Loucy (cell line): ENCODE measurements around the gene MEN1.

Experiments
- H2AFZ ChIP-seq: fragments of 200-600 bp; sonication (generic); 2 replicates; pipeline ENCODE4 v1.6.0; 2016; ENCODE audit warnings: antibody characterized with exemption, mild to moderate bottlenecking, low read length, moderate library complexity
- H3F3A ChIP-seq: fragments of 200-600 bp; 2 replicates; pipeline ENCODE4 v1.6.0; 2016; ENCODE audit warnings: antibody characterized with exemption, low read depth, mild to moderate bottlenecking
- H3K27me3 ChIP-seq: fragments of 200-600 bp; sonication (generic); 2 replicates; pipeline ENCODE4 v1.6.1; 2014; ENCODE audit warnings: low read length, mild to moderate bottlenecking; ENCODE audit not compliant: insufficient read depth, poor library complexity, severe bottlenecking
- H3K36me3 ChIP-seq: fragments of 200-600 bp; sonication (generic); 2 replicates; pipeline ENCODE4 v1.6.1; 2016; ENCODE audit warnings: low read length; ENCODE audit not compliant: insufficient read depth
- H3K4me1 ChIP-seq: fragments of 200-600 bp; sonication (generic); 2 replicates; pipeline ENCODE4 v1.5.1; 2014; ENCODE audit warnings: low read length, mild to moderate bottlenecking; ENCODE audit not compliant: insufficient read depth, poor library complexity, severe bottlenecking
- H3K4me2 ChIP-seq: fragments of 200-600 bp; sonication (generic); 2 replicates; pipeline ENCODE4 v1.6.0; 2014; ENCODE audit warnings: antibody characterized with exemption, low read length, low read depth, mild to moderate bottlenecking; ENCODE audit not compliant: poor library complexity, severe bottlenecking
- H3K4me3 ChIP-seq: fragments of 200-600 bp; sonication (generic); 2 replicates; pipeline ENCODE4 v1.5.1; 2014; ENCODE audit warnings: low read length, mild to moderate bottlenecking, mixed read lengths; ENCODE audit not compliant: poor library complexity, severe bottlenecking
- H3K79me2 ChIP-seq: fragments of 200-600 bp; sonication (generic); 2 replicates; pipeline ENCODE4 v1.6.1; 2014; ENCODE audit warnings: low read length; ENCODE audit not compliant: insufficient read depth
- H3K9ac ChIP-seq: fragments of 200-600 bp; sonication (generic); 2 replicates; pipeline ENCODE4 v1.6.0; 2014; ENCODE audit warnings: mild to moderate bottlenecking, low read depth, low read length, moderate library complexity; ENCODE audit not compliant: poor library complexity, severe bottlenecking
- H3K9me2 ChIP-seq: fragments of 200-600 bp; sonication (generic); replicated peaks from 2 replicates; pipeline ENCODE4 v1.6.1; 2016; ENCODE audit warnings: low read depth, low read length, mixed read lengths
- H3K9me3 ChIP-seq: fragments of 200-600 bp; sonication (generic); 2 replicates; pipeline ENCODE4 v1.6.1; 2014; ENCODE audit warnings: mild to moderate bottlenecking, antibody characterized with exemption, low read length, low read depth; ENCODE audit not compliant: insufficient read depth
- H4K20me1 ChIP-seq: fragments of 200-600 bp; sonication (generic); 2 replicates; pipeline ENCODE4 v1.6.0; 2014; ENCODE audit warnings: antibody characterized with exemption, low read length, mild to moderate bottlenecking; ENCODE audit not compliant: insufficient read depth, poor library complexity, severe bottlenecking
- CTCF ChIP-seq: fragments of 200-600 bp; sonication (generic); conservative IDR thresholded peaks from 2 replicates; pipeline ENCODE4 v1.5.1; 2014; ENCODE audit warnings: mild to moderate bottlenecking, antibody characterized with exemption, low read length
- EZH2phosphoT487 ChIP-seq: fragments of 200-600 bp; IDR thresholded peaks from 2 replicates; pipeline ENCODE4 v1.6.1; 2018; ENCODE audit warnings: antibody characterized with exemption, mild to moderate bottlenecking, moderate library complexity, borderline replicate concordance

The MEN1 gene

GRCh38 chr11:64839335-64839734 is 29.0 kb upstream of the MEN1 start:
- H3K79me2 ChIP-seq = no peaks in the 10 kb centered on the region
- no peaks in the 10 kb centered on the region for H3K9me3 ChIP-seq
- H3K4me1 ChIP-seq = peaks cover 6% of the 10 kb centered on the region
- no peaks in the 10 kb centered on the region for H4K20me1 ChIP-seq
- H3K9ac ChIP-seq = no peak overlapping the region
- no peaks in the 10 kb centered on the region for H3K27me3 ChIP-seq
- no peaks in the 10 kb centered on the region for H3F3A ChIP-seq
- H3K36me3 ChIP-seq = no peaks in the 10 kb centered on the region
- H3K4me3 ChIP-seq = no peak overlapping the region
- H3K9me2 ChIP-seq = no peaks in the 10 kb centered on the region
- H3K4me2 ChIP-seq = no peak overlapping the region
- H2AFZ ChIP-seq = no peak overlapping the region
- TF ChIP-seq CTCF = no peak
- no peak for TF ChIP-seq EZH2phosphoT487

GRCh38 chr11:64838600-64839334 is 28.4 kb upstream of the MEN1 start:
- H3K4me3 ChIP-seq = no peak overlapping the region

GRCh38 chr11:64837887-64838351 is 27.6 kb upstream of the MEN1 start:
- no peaks in the 10 kb centered on the region for H3K36me3 ChIP-seq

More at GRCh38 chr11:64838600-64839334, 28.4 kb upstream of the MEN1 start:
- no peaks in the 10 kb centered on the region for H3F3A ChIP-seq
- H3K9me3 ChIP-seq = no peaks in the 10 kb centered on the region
- no peaks in the 10 kb centered on the region for H4K20me1 ChIP-seq
- H2AFZ ChIP-seq = no peak overlapping the region
- peaks cover 6% of the 10 kb centered on the region for H3K4me1 ChIP-seq
- H3K27me3 ChIP-seq = no peaks in the 10 kb centered on the region
- no peaks in the 10 kb centered on the region for H3K9me2 ChIP-seq
- TF ChIP-seq CTCF (no peak), EZH2phosphoT487 (no peak)
- H3K36me3 ChIP-seq = no peaks in the 10 kb centered on the region
- H3K9ac ChIP-seq = no peak overlapping the region
- no peaks in the 10 kb centered on the region for H3K79me2 ChIP-seq
- H3K4me2 ChIP-seq = no peak overlapping the region

More at GRCh38 chr11:64837887-64838351, 27.6 kb upstream of the MEN1 start:
- Histone ChIP-seq H3K4me2 (no peak overlapping the region), H2AFZ (no peak overlapping the region), H3K79me2 (no peaks in the 10 kb centered on the region), H3F3A (no peaks in the 10 kb centered on the region), H3K9me3 (no peaks in the 10 kb centered on the region), H3K9me2 (no peaks in the 10 kb centered on the region), H3K4me3 (no peak overlapping the region), H3K27me3 (no peaks in the 10 kb centered on the region), H4K20me1 (no peaks in the 10 kb centered on the region), H3K4me1 (peaks cover 6% of the 10 kb centered on the region), H3K9ac (no peak overlapping the region)
- no peak for TF ChIP-seq EZH2phosphoT487
- TF ChIP-seq CTCF = no peak
